Activated CD8-positive, alpha-beta memory T cell treated with anti-CD3 and anti-CD28 coated beads, Interleukin-2, amount 10 ng/mL, durations not matched to agents 7 days and 5 days (primary cell): ENCODE results near the gene RPA3. TPM values are rescaled to one million over a fixed set of nuclear protein-coding genes. Genes with fewer than 3 reads are reported as not detected.
A peak's percentile ranks its signal among the peaks of the same experiment; 100 is the strongest.

Source experiments
- ATAC-seq: fragments of 150-1000 bp; cut with Tn5 transposase; one replicate; pipeline ENCODE4 v1.10.0; 2021; ENCODE audit warnings: moderate library complexity
- CTCF ChIA-PET: fragments of 350-600 bp; sonication (Branson Sonifier 250); formaldehyde crosslinking; loops from one replicate; lab custom pipeline; 2021; ENCODE audit warnings: antibody characterized with exemption; lab: Charles Lee
- DNase-seq: peaks from one replicate; pipeline ENCODE4 v3.0.0-alpha.2; 2020
- H3K27ac Mint-ChIP-seq: one replicate; pipeline ENCODE4 v1.8.0; 2021; ENCODE audit warnings: mild to moderate bottlenecking, mixed read lengths
- H3K27me3 Mint-ChIP-seq: one replicate; pipeline ENCODE4 v1.8.0; 2021; ENCODE audit warnings: mixed read lengths
- H3K36me3 Mint-ChIP-seq: one replicate; pipeline ENCODE4 v1.8.0; 2021; ENCODE audit warnings: mild to moderate bottlenecking, mixed read lengths
- H3K4me1 Mint-ChIP-seq: one replicate; pipeline ENCODE4 v1.8.0; 2021; ENCODE audit warnings: mixed read lengths
- H3K4me3 Mint-ChIP-seq: one replicate; pipeline ENCODE4 v1.8.0; 2021; ENCODE audit warnings: mild to moderate bottlenecking, moderate library complexity, mixed read lengths
- H3K9me3 Mint-ChIP-seq: one replicate; pipeline ENCODE4 v1.8.0; 2022; ENCODE audit warnings: low read depth, mixed read lengths
- total RNA-seq, 2 experiments: library from RNA; stranded (reverse); gene quantifications; one replicate each; pipeline ENCODE4 v1.2.3, GENCODE V29; 2021

Gene RPA3
- total RNA-seq, result 100 to 1,000 TPM; 111 to 126 TPM

- CTCF ChIA-PET, result interaction anchor here (0.7 to 1.6 kb wide), 2 partner anchors 37 to 480 kb away, joined by 3 to 7 read pairs; no protein-coding TSS in a partner anchor
- H3K4me1 Mint-ChIP-seq, result peaks cover 18% of the 10 kb centered on the region
- H3K27me3 Mint-ChIP-seq, result no peaks in the 10 kb centered on the region
- peaks cover 17% of the 10 kb centered on the region for H3K36me3 Mint-ChIP-seq
- no peak for ATAC-seq
- no peak for DNase-seq
- no peak within 1 kb of the TSS for H3K4me3 Mint-ChIP-seq
- H3K27ac Mint-ChIP-seq, result peak within 1 kb of the TSS; percentile 76
- peaks cover 2% of the 10 kb centered on the region for H3K9me3 Mint-ChIP-seq
Observed at GRCh38 chr7:7718492-7718891, at the start of gene RPA3. Gene RPA3 (minus strand): TSS chr7:7718607. CDS start chr7:7640418, 78,189 bp downstream.

DNA sequence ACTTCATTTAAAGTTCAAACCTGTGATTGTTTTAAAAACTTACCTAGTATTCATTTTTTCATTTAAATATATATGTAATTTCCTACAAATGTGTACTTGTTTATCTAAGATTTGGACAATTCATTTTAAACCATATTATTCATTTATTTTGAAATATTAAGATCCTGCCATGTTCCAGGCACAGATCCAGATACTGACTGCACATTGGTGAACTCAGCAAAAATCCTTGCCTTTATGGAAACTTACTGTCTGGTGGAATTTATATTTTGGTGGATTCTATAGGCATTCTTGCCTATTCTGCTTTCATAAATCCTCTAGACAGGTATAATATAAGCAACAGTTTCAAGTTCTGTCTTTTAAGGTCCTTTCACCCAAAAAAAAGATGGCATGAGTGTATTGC is 48.3 kb upstream of the RPA3 start:
- CTCF ChIA-PET, result interaction anchor here (1.0 to 1.5 kb wide), 2 partner anchors 424 to 530 kb away, joined by 3 to 5 read pairs; no protein-coding TSS in a partner anchor
- DNase-seq (no peak), ATAC-seq (no peak)
- Mint-ChIP-seq H3K4me3 (no peak overlapping the region), H3K27me3 (no peaks in the 10 kb centered on the region), H3K9me3 (no peaks in the 10 kb centered on the region), H3K4me1 (peaks cover 32% of the 10 kb centered on the region), H3K27ac (no peak overlapping the region), H3K36me3 (no peaks in the 10 kb centered on the region)

DNA sequence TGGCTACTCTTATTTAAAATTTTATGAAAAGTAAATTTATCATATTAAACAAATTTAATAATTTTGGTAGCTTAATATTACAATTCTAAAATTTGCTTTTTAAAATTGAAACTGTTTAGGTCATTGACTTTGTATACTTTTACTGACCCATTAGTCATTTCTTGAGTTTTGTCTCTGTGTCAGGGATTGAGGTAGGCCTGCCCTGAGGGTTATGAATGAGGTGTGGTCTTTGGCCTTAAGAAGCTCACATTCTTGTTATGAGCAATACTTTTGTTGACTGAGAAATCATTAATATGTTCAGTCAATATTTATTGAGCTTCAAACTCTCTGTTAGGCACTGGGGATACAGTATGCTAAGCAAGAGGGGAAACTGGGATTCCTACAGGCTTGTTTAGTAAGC is 47.0 kb upstream of the RPA3 start:
- ATAC-seq, result no peak
- H3K9me3 Mint-ChIP-seq, result no peaks in the 10 kb centered on the region

DNA sequence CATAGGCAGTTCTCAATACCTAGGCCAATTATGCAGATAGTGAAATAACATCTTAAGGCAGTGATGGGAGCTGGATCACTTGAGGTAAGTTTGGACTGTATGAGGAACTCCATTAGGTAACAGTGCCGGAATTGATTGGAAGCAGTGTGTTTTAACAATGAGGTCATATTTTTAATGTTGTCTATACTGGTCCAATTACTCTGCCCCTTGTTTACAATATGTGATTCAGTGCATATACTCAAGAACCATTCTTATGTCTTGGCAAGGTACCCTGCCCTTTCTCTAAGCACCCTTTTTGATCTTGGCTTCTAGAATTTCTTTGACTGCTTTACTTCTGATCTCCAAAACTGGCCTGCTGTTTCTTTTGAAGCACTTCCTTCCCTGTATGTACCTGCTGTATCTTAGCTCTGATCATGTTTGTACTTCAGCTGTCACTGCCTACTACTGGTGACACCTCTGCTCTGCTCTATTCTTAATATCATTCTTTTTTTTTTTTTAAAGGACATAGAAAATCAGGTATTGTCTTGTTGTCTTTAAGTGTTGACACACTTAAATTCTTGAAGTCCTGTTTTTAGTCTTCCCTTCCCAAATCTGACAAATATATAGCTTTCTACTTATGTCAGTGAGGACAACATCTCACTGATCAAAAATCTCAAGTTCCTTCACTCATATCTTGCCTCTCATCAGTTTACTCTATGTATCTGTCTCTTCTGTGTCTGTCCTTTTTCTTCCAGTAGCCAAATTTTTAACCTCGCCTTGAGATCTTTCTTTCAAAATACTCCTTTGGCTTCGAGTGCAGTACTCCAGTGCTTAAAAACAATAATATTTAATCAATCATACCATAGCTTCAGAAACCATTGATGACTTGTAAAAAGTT is 46.4 kb upstream of the RPA3 start:
- H3K9me3 Mint-ChIP-seq, result no peaks in the 10 kb centered on the region
- DNase-seq (no peak), ATAC-seq (no peak)
- peaks cover 42% of the 10 kb centered on the region for H3K4me1 Mint-ChIP-seq
- peak overlapping the region; percentile 53 for H3K27ac Mint-ChIP-seq
- H3K36me3 Mint-ChIP-seq, result no peaks in the 10 kb centered on the region
- H3K27me3 Mint-ChIP-seq, result no peaks in the 10 kb centered on the region
- CTCF ChIA-PET, result interaction anchor here (0.6 to 2.8 kb wide), 19 partner anchors 8 to 440 kb away, joined by 3 to 10 read pairs (median 3); no protein-coding TSS in a partner anchor
- no peak overlapping the region for H3K4me3 Mint-ChIP-seq

More for the DNA sequence above, 47.0 kb upstream of the RPA3 start:
- Mint-ChIP-seq H3K4me1 (peaks cover 41% of the 10 kb centered on the region), H3K36me3 (no peaks in the 10 kb centered on the region), H3K27ac (no peak overlapping the region), H3K4me3 (no peak overlapping the region), H3K27me3 (no peaks in the 10 kb centered on the region)
- DNase-seq, result no peak
- CTCF ChIA-PET, result interaction anchor here (0.6 to 2.8 kb wide), 10 partner anchors 31 to 433 kb away, joined by 3 to 10 read pairs (median 3); no protein-coding TSS in a partner anchor

- no peaks in the 10 kb centered on the region for H3K36me3 Mint-ChIP-seq
- DNase-seq (peak; percentile 51), ATAC-seq (peak; percentile 90)
- CTCF ChIA-PET, result interaction anchor here (1.1 to 4.5 kb wide), 4 partner anchors 81 to 659 kb away, joined by 3 to 32 read pairs (median 6); no protein-coding TSS in a partner anchor
- peak overlapping the region; percentile 95 for H3K27ac Mint-ChIP-seq
- H3K9me3 Mint-ChIP-seq, result no peaks in the 10 kb centered on the region
- H3K4me3 Mint-ChIP-seq, result peak overlapping the region; percentile 90
- H3K27me3 Mint-ChIP-seq, result no peaks in the 10 kb centered on the region
- H3K4me1 Mint-ChIP-seq, result peaks cover 42% of the 10 kb centered on the region
Observed at GRCh38 chr7:7761974-7762779, 43.8 kb upstream of the RPA3 start.

DNA sequence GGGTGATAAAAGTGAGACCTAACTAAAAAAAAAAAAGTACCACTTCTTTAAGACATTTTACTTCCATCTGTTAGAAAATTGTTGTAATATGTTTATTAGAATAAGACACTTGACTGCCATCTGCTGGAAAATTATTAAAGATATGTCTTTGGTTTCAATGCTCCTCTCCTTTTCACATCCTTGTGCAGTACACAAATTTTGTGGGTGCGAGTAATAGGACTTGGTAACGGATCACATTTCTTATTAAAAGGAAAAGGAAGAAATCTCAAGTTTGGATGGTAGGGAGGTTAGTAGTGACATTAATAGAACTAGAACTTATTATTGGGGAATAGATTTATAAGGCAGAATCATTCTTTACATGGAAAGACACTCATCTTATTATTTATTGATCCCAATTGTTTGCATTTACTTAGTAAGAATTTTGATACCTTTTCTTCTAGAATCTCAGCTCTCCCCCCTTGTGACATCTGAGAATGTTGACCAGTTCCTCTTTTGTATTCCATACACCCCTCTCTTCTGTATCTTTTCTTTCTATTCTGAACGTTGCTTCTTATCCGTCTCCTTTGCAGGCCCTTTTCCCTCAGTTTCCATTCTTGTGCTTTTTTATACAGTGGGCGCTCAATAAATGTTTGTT is 43.0 kb upstream of the RPA3 start:
- Mint-ChIP-seq H3K4me1 (peaks cover 42% of the 10 kb centered on the region), H3K4me3 (peak overlapping the region; percentile 90), H3K9me3 (no peaks in the 10 kb centered on the region), H3K27ac (peak overlapping the region; percentile 95), H3K27me3 (no peaks in the 10 kb centered on the region), H3K36me3 (no peaks in the 10 kb centered on the region)
- DNase-seq (no peak), ATAC-seq (no peak)
- CTCF ChIA-PET, result interaction anchor here (0.7 to 4.5 kb wide), 7 partner anchors 71 to 658 kb away, joined by 3 to 32 read pairs (median 4); no protein-coding TSS in a partner anchor

- Mint-ChIP-seq H3K9me3 (no peaks in the 10 kb centered on the region), H3K4me3 (no peak overlapping the region), H3K27me3 (no peaks in the 10 kb centered on the region), H3K4me1 (peaks cover 18% of the 10 kb centered on the region), H3K36me3 (peaks cover 5% of the 10 kb centered on the region), H3K27ac (no peak overlapping the region)
- no peak for DNase-seq
- CTCF ChIA-PET, result interaction anchor here (1.1 kb wide), 1 partner anchor 76 kb away, joined by 4 read pairs; no protein-coding TSS in a partner anchor
- ATAC-seq, result no peak
Observed at GRCh38 chr7:7757576-7757975, 39.2 kb upstream of the RPA3 start.

DNA sequence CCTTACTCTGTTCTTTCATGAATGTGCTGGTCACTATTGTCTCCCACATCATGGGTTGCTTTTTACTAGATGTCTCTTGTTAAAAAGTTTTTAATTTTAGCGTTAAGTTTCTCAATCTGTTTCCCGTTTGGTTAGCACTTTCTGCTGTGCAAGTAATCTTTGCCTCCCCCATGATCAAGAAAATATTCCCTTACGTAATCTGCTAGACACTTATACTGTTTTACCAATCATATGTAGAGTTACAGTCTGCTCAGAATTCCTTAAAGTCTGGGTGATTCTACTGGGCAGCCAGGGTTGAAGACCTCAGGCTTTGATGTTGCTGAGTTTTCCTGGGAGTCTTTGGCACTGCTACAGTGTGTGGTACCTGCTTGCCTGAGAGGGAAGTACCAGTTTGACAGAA is 38.2 kb upstream of the RPA3 start:
- no peak for ATAC-seq
- Mint-ChIP-seq H3K9me3 (no peaks in the 10 kb centered on the region), H3K27me3 (no peaks in the 10 kb centered on the region), H3K4me1 (peaks cover 11% of the 10 kb centered on the region), H3K36me3 (peaks cover 5% of the 10 kb centered on the region), H3K4me3 (no peak overlapping the region), H3K27ac (no peak overlapping the region)
- CTCF ChIA-PET, result interaction anchor here (1.1 to 1.3 kb wide), 2 partner anchors 37 to 75 kb away, joined by 3 to 4 read pairs; no protein-coding TSS in a partner anchor
- no peak for DNase-seq

- Mint-ChIP-seq H3K4me1 (peaks cover 9% of the 10 kb centered on the region), H3K9me3 (no peaks in the 10 kb centered on the region), H3K27ac (no peak overlapping the region), H3K4me3 (no peak overlapping the region), H3K36me3 (peaks cover 5% of the 10 kb centered on the region), H3K27me3 (no peaks in the 10 kb centered on the region)
- DNase-seq (no peak), ATAC-seq (no peak)
- CTCF ChIA-PET, result interaction anchor here (0.9 to 1.5 kb wide), 4 partner anchors 13 to 438 kb away, joined by 3 to 4 read pairs (median 3); no protein-coding TSS in a partner anchor
Observed at GRCh38 chr7:7751243-7752092, 33.1 kb upstream of the RPA3 start.

- no peak overlapping the region for H3K27ac Mint-ChIP-seq
- H3K36me3 Mint-ChIP-seq, result peaks cover 5% of the 10 kb centered on the region
- no peak for DNase-seq
- H3K4me3 Mint-ChIP-seq, result no peak overlapping the region
- ATAC-seq, result no peak
- no peaks in the 10 kb centered on the region for H3K9me3 Mint-ChIP-seq
- no peaks in the 10 kb centered on the region for H3K27me3 Mint-ChIP-seq
- H3K4me1 Mint-ChIP-seq, result peaks cover 9% of the 10 kb centered on the region
- CTCF ChIA-PET, result interaction anchor here (0.9 to 1.5 kb wide), 4 partner anchors 14 to 439 kb away, joined by 3 to 4 read pairs (median 3); no protein-coding TSS in a partner anchor
Observed at GRCh38 chr7:7750571-7751242, 32.3 kb upstream of the RPA3 start.

DNA sequence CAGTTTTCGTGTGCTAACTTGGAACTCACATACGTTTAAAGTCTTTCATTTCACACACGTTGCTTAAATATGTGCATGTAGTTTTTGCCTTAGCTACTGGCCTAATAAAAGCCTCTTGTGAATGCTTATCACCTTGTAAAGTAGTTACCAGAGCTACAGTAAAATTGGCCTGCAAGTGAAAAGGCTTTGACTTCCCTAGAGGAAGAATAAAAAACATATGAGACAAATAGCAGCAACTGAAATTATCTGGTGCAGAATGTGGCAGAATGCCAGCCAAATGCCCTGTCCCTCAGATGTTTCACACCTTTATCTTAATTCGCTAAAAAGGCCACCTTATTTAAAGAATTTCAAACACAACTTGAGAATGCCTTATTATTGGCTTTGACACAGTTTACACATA is 28.1 kb upstream of the RPA3 start:
- peaks cover 7% of the 10 kb centered on the region for H3K4me1 Mint-ChIP-seq
- H3K27ac Mint-ChIP-seq, result no peak overlapping the region
- CTCF ChIA-PET, result no interaction called here
- ATAC-seq (no peak), DNase-seq (no peak)
- H3K27me3 Mint-ChIP-seq, result no peaks in the 10 kb centered on the region
- H3K36me3 Mint-ChIP-seq, result no peaks in the 10 kb centered on the region
- no peaks in the 10 kb centered on the region for H3K9me3 Mint-ChIP-seq
- no peak overlapping the region for H3K4me3 Mint-ChIP-seq
